NCI-H226 (cell line): Measurements from ENCODE around the gene HIC1.

Experiments used
- DNase-seq: peaks from one replicate; pipeline ENCODE4 v3.0.0-alpha.2; 2015

The HIC1 gene

DNA sequence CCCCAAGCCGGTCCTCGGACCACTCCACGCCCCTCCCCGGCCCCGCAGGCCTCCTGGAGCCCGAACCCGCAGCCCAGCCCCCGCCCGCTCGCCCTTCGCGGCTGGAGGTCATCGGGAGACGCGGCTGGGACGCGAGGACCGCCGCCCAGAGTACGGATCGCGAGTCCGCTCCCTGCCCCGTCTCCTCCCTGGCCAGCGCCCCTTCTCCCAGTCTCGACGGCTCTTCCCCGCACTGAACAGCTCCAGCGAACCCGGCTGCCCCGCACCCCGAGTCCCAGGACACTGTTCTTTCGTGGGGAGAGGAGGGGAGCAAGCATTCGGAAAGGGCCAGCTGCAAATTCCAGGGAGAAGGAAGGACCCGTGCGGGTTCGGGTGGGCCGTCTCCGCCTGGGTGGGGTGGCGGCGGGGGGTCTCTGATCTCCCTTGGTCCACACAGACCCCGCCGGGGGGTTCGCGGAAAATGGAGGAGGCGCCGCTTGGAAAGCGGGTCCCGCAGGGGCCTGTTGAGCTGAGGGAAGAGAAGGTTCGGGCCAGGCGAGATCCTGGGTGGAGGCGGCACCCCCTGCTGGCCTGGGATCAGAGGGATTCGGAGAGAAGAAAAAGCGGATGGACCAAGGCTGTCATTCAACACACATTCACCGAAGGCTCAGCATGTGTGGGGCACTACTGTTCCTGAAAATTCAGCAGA is 29.1 kb upstream of the HIC1 start:
- peak; percentile 66 for DNase-seq

- DNase-seq, result no peak
Observed at GRCh38 chr17:2027528-2028233, 27.2 kb upstream of the HIC1 start.

- no peak for DNase-seq
Observed at GRCh38 chr17:2028234-2028614, 26.7 kb upstream of the HIC1 start.

GRCh38 chr17:2028737-2029136 is 26.2 kb upstream of the HIC1 start:
- DNase-seq, result no peak

GRCh38 chr17:2029911-2030778 is 24.8 kb upstream of the HIC1 start, which contains the start of gene DPH1:
Gene DPH1, plus strand, starts transcription at chr17:2030153. Its CDS starts 17 bp downstream, at chr17:2030170.
- DNase-seq, result peak; percentile 83

GRCh38 chr17:2030779-2031163 is 24.1 kb upstream of the HIC1 start:
- no peak for DNase-seq

- no peak for DNase-seq
Observed at GRCh38 chr17:2033153-2033552, 21.8 kb upstream of the HIC1 start.

GRCh38 chr17:2034157-2034556 is 20.7 kb upstream of the HIC1 start:
- DNase-seq, result peak; percentile 49

- peak; percentile 74 for DNase-seq
Observed at GRCh38 chr17:2034806-2035540, 19.9 kb upstream of the HIC1 start.

GRCh38 chr17:2035541-2036488 is 19.1 kb upstream of the HIC1 start:
- DNase-seq, result no peak

- DNase-seq, result no peak
Observed at GRCh38 chr17:2037155-2037554, 17.7 kb upstream of the HIC1 start.

GRCh38 chr17:2040219-2040827 is 14.6 kb upstream of the HIC1 start:
- no peak for DNase-seq

- no peak for DNase-seq
Observed at GRCh38 chr17:2040942-2041560, 13.9 kb upstream of the HIC1 start.

- DNase-seq, result peak; percentile 85
Observed at GRCh38 chr17:2041561-2042389, 13.1 kb upstream of the HIC1 start, which contains the start of gene OVCA2. Gene OVCA2, plus strand, starts transcription at chr17:2042022. Its CDS starts 26 bp downstream, at chr17:2042048.

- DNase-seq, result no peak
Observed at GRCh38 chr17:2042390-2042847, 12.5 kb upstream of the HIC1 start.

- no peak for DNase-seq
Observed at GRCh38 chr17:2042933-2043332, 12.0 kb upstream of the HIC1 start.

- peak; percentile 69 for DNase-seq
Observed at GRCh38 chr17:2043785-2044184, 11.1 kb upstream of the HIC1 start.

DNA sequence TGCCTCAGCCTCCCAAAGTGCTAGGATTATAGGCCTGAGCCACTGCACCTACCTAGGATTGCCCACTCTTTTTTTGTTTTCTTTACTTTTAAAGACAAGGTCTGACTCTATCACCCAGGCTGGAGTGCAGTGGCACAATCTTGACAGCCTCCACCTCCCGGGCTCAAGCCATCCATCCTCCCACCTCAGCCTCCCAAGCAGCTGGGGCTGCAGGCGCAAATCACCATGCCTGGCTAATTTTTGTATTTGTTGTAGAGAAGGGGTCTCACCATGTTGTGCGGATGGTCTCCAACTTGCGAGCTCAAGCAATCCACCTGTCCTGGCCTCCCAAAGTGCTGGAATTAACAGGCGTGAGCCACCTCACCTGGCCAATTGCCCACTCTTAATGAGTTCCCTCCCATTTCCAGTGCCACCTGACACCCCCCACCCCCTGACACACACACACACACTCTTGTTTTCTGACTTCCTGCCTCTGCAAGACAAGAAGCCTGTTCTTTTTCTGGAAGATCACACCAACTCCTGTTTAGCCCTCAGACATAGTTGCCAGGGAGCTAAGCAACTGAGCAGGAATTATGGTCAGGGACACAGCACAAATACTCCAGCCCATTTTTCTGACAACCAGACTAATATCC is 10.5 kb upstream of the HIC1 start:
- DNase-seq, result no peak

DNA sequence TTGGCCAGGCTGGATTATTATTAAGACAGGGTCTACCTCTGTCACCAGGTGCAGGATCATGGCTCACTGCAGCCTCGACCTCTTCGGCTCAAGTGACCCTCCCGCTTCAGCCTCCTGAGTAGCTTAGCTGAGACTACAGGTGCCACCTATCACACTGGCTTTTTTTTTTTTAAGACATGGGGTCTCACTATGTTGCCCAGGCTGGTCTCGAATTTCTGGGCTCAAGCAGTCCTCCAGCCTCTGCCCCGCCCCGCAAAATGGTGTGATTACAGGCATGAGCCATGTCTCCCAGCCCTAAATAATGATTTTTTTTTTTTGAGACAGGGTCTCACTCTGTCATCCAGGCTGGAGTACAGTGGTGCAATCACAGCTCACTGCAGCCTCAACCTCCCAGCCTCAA is 7.3 kb upstream of the HIC1 start:
- DNase-seq, result no peak
